GM10266 (cell line): ENCODE data around the gene CFAP107.

Experiments used
- DNase-seq: peaks from one replicate; pipeline ENCODE4 v3.0.0; 2012; ENCODE audit errors: extremely low spot score
- TF ChIP-seq, protein P1 (sequence below): IDR thresholded peaks from 2 replicates; pipeline ENCODE4 v1.5.1; 2012; ENCODE audit warnings: mild to moderate bottlenecking, low read depth; ENCODE audit not compliant: control insufficient read depth, insufficient read depth; ENCODE audit errors: missing control alignments

Gene CFAP107

DNA sequence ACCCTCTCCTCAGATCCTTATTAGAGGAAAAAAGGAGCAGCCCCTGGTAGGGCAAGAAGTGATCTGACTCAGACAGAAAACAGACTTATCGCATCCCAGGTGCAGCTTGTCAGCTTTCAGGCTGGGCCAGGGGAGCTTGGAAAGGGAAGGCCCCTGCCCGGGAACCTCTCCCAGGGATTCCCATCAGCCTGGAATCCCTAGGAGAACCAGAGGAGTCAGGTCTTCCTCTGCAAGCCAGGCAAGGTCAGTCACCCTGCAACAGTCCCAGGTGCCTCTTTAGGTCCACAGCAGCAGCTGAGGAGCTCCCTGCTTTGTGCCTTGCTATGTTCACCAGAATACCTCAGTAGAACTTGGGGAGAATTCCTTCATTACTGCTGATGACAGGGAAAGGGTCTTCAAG is 24.6 kb downstream of the CFAP107 start:
- no peak for DNase-seq
- TF ChIP-seq, protein P1, sequence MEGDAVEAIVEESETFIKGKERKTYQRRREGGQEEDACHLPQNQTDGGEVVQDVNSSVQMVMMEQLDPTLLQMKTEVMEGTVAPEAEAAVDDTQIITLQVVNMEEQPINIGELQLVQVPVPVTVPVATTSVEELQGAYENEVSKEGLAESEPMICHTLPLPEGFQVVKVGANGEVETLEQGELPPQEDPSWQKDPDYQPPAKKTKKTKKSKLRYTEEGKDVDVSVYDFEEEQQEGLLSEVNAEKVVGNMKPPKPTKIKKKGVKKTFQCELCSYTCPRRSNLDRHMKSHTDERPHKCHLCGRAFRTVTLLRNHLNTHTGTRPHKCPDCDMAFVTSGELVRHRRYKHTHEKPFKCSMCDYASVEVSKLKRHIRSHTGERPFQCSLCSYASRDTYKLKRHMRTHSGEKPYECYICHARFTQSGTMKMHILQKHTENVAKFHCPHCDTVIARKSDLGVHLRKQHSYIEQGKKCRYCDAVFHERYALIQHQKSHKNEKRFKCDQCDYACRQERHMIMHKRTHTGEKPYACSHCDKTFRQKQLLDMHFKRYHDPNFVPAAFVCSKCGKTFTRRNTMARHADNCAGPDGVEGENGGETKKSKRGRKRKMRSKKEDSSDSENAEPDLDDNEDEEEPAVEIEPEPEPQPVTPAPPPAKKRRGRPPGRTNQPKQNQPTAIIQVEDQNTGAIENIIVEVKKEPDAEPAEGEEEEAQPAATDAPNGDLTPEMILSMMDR, result no peak

DNA sequence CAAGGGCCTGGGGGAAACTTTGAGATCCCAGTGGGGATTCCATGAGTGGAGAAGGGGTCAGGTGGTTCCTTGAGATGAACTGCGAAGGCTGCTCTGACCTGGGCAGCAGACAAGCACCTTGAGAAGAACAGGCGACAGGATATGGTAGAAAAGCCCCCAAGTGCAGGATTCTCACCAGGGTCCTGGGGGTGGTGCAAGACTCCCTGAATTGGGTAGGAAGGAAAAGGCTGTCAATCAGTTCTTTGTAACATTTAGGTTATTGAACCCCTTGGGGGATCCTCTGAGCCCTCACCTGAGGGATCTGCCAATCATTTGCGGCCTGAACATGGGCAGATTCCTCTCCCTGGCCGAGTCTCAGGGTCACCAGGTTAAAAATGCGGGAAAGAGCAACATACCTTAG is 25.2 kb downstream of the CFAP107 start:
- TF ChIP-seq, protein P1, result no peak
- no peak for DNase-seq

- peak; percentile 1 for DNase-seq
- TF ChIP-seq, protein P1, result no peak
These were observed 26.5 kb downstream of the CFAP107 start for GRCh38 chr1:12772520-12772919.

- TF ChIP-seq, protein P1, result no peak
- DNase-seq, result no peak
These were observed 27.4 kb downstream of the CFAP107 start, which contains the start of gene PRAMEF12 for GRCh38 chr1:12773438-12773837. Gene PRAMEF12 (plus strand): TSS chr1:12773738. CDS start chr1:12774868, 1,130 bp downstream.

GRCh38 chr1:12774801-12775345 is 28.9 kb downstream of the CFAP107 start:
- DNase-seq, result no peak
- TF ChIP-seq, protein P1, result no peak

DNA sequence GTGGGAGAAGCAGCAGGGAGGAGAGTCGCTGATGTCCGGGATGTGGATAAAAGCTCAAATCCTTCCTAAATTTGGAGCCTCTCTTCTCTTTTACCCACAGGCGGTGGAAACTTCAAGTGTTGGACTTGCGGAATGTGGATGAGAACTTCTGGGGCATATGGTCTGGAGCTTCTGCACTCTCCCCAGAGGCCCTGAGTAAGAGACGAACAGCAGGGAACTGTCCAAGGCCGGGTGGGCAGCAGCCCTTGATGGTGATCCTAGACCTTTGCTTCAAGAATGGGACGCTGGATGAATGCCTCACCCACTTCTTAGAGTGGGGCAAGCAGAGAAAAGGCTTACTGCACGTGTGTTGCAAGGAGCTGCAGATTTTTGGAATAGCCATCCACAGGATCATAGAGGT is 29.4 kb downstream of the CFAP107 start:
- DNase-seq, result no peak
- TF ChIP-seq, protein P1, result no peak

DNA sequence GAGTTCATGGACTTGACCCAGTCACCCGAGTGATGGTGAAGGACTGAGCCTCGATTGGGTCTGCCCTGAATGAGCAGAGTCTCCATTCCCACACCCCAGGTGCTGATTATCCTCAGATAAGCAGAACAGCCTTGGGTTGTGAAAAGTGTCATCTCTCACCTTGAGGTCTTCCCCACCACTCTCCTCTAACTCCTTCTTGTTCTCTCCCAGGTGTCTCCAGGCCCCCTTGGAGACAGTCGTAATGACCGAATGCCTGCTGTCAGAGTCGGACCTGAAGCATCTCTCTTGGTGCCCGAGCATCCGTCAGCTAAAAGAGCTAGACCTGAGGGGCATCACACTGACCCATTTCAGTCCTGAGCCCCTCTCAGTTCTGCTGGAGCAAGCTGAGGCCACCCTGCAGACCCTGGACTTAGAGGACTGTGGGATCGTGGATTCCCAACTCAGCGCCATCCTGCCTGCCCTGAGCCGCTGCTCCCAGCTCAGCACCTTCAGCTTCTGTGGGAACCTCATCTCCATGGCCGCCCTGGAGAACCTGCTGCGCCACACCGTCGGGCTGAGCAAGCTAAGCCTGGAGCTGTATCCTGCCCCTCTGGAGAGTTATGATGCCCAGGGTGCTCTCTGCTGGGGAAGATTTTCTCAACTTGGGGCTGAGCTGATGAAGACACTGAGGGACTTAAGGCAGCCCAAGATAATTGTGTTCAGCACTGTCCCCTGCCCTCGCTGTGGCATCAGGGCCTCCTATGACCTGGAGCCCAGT is 31.0 kb downstream of the CFAP107 start:
- TF ChIP-seq, protein P1, result no peak
- no peak for DNase-seq
